HG02973 (cell line): ENCODE results near the gene CSNK1D.
"Not testable (repeated sequence)": the region's sequence is repeated elsewhere in the genome, so short reads cannot be mapped to it uniquely, and the experiment has no call there.

Experiments
- ATAC-seq: cut with Tn5 transposase; IDR thresholded peaks from one replicate; pipeline ENCODE4 v1.9.1; 2021; ENCODE audit warnings: moderate library complexity; ENCODE audit not compliant: unreplicated experiment

CSNK1D gene

DNA sequence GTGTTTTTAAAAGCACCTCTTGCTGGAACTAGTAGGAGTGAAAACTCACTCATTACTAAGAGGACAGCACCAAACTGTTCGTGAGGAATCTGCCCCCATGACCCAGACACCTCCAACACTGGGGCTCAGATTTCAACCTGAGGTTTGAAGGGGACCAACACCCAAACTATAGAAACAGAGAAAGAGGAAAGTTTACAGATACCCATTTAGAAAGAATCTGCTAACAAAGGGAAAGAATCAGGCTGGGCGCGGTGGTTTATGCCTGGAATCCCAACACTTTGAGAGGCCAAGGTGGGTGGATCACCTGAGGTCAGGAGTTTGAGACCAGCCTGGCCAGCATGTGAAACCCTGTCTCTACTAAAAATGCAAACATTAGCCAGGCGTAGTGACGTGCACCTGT, 3.4 kb upstream of the CSNK1D start:
- no peak for ATAC-seq

GRCh38 chr17:82275326-82275725, 1.8 kb upstream of the CSNK1D start:
- ATAC-seq: no peak

- ATAC-seq: no peak
These were observed 877 bp upstream of the CSNK1D start for GRCh38 chr17:82274134-82275020.

DNA sequence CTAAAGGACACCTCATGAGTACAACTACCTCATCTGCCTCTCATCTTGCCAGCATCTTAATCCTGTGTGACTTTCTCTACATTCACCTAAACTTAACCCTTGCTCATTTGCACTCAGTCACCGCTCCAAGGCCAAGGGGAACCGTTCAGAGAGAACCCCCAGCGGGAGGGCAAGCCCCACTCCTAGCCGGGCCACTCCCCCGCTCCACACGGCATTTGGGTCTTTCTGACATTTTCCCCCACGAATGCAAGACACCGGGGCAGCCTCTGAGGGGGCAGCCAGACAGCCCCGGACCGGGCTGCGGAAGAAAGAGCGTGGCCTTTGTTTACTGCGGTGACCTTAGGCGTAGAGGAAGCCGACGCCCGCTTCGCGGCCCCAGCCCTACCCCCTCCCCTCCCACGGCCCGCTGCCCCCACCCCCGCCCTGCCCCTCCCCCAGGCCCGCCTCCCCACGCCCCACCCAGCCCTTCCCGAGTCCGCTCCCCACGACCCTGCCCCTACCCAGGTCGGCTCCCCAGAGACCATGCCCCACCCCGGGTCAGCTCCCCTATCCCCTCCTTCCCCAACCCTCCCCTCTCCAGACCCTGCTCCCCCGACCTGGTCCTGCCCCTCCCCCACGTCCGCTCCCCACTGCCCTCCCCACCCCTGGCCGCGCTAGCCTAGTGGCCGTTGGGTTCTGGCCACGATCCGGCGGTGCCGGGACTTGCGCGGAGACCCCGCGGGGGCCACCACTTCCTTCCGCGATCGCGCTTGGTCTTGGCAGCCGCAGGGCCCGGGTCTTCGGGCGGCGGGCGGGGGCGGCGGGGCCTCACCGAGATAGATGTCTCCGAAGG, 789 bp downstream of the CSNK1D start:
- peak; percentile 11 for ATAC-seq

- no peak for ATAC-seq
These were observed 2.1 kb downstream of the CSNK1D start for GRCh38 chr17:82271401-82271800.

GRCh38 chr17:82270651-82271050, 2.8 kb downstream of the CSNK1D start:
- ATAC-seq: no peak

GRCh38 chr17:82269882-82270500, 3.5 kb downstream of the CSNK1D start:
- no peak for ATAC-seq

- no peak for ATAC-seq
These were observed 4.2 kb downstream of the CSNK1D start for GRCh38 chr17:82269138-82269881.

GRCh38 chr17:82267575-82268379, 5.7 kb downstream of the CSNK1D start:
- ATAC-seq: no peak

DNA sequence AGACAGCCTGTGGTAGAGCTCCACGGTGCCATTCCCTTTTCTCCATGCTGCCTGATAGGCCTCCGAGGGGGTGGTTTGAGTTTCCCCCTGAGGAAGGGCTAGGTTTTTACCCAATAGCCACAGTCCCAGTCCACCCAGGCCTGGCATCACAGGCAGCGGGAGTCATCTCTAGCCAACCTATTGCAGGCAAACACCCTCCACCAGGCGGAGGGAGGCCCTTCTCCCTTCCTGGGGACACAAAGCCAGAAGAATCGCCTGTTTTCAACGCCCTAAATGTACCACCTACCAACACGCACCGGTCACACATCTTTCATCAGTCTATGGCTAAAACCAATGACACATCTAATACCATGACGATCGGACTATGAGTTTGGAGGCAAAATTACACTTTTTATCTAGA, 7.4 kb downstream of the CSNK1D start:
- ATAC-seq: no peak

GRCh38 chr17:82263641-82264040, 9.9 kb downstream of the CSNK1D start:
- ATAC-seq: no peak

DNA sequence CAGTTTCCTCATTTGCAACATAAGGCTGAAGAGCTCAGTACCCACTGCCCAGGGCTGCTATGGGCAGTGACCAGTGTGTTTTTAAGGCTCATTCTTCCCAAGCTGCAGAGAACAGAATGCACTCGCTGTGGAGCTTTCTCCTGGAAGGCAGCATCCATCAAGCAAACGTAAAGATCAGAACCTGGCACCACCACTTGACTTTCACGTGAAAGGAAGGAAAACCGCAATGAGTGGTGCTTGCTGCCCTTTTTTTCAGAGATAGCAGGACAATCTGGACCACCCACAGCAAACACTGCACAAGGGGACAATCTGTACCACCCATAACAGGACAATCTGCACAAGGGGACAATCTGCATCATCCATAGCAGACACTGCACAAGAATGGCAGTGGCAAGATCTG, 11.2 kb downstream of the CSNK1D start:
- ATAC-seq: no peak

DNA sequence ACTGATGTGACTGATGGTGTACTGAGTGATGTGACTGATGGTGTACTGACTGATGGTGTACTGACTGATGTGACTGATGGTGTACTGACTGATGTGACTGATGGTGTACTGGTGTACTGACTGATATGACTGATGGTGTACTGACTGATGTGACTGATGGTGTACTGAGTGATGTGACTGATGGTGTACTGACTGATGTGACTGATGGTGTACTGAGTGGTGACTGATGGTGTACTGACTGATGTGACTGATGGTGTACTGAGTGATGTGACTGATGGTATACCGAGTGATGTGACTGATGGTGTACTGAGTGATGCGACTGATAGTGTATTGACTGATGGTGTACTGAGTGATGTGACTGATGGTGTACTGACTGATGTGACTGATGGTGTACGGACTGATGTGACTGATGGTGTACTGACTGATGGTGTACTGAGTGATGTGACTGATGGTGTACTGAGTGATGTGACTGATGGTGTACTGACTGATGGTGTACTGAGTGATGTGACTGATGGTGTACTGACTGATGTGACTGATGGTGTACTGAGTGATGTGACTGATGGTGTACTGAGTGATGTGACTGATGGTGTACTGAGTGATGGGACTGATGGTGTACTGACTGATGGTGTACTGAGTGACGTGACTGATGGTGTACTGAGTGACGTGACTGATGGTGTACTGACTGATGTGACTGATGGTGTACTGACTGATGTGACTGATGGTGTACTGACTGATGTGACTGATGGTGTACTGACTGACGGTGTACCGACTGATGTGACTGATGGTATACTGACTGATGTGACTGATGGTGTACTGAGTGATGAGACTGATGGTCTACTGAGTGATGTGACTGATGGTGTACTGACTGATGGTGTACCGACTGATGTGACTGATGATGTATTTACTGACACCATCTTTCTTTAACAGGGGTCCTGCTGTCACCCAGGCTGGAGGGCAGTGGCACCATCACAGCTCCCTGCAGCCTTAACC, 13.2 kb downstream of the CSNK1D start:
- ATAC-seq: not testable (repeated sequence)

- ATAC-seq: no peak
These were observed 14.9 kb downstream of the CSNK1D start for GRCh38 chr17:82258555-82258954.

- no peak for ATAC-seq
These were observed 16.0 kb downstream of the CSNK1D start for GRCh38 chr17:82257473-82257872.

GRCh38 chr17:82256242-82256885, 17.1 kb downstream of the CSNK1D start:
- ATAC-seq: no peak

DNA sequence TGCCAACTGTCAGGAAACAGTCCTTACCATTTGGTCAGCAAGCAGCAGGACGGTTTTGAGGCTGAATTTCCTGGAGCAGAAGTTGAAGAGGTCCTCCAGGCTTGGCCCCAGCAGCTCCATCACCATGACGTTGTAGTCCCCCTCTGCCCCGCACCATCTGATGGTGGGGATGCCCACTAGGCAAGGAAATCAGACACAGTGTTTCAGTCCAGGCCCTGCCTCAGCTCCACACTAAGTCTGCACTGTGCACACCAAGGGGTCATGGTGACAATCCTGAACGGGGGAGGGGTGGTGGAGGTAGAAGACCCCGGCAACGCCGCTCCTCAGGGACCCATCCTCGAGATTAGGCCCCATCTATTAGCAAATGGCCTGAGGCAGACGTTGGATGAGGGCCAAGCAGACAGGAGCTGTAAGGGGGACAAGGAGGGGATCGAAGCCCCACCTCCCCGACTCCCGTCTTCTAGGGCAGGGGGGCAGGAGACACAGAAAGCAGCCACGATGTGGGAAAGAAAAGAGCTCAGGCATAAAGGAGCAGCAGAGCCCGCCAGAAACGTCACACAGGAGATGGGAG, 18.0 kb downstream of the CSNK1D start:
- no peak for ATAC-seq

DNA sequence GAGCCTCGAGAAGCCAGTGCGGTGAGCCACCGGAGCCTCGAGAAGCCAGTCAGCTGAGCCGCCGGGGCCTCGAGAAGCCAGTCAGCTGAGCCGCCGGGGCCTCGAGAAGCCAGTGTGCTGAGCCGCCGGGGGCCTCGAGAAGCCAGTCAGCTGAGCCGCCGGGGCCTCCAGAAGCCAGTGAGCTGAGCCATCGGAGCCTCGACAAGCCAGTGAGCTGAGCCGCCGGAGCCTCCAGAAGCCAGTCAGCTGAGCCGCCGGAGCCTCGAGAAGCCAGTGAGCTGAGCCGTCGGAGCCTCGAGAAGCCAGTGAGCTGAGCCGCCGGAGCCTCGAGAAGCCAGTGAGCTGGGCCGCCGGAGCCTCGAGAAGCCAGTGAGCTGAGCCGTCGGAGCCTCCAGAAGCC, 18.8 kb downstream of the CSNK1D start:
- ATAC-seq: not testable (repeated sequence)
